GM21737 (cell line): ENCODE results near the gene TSPAN10.
"Not testable (repeated sequence)": the region's sequence is repeated elsewhere in the genome, so short reads cannot be mapped to it uniquely, and the experiment has no call there.

Experiments used
- ATAC-seq: cut with Tn5 transposase; IDR thresholded peaks from one replicate; pipeline ENCODE4 v1.9.1; 2021; ENCODE audit warnings: mild to moderate bottlenecking, moderate library complexity; ENCODE audit not compliant: unreplicated experiment

TSPAN10 gene

DNA sequence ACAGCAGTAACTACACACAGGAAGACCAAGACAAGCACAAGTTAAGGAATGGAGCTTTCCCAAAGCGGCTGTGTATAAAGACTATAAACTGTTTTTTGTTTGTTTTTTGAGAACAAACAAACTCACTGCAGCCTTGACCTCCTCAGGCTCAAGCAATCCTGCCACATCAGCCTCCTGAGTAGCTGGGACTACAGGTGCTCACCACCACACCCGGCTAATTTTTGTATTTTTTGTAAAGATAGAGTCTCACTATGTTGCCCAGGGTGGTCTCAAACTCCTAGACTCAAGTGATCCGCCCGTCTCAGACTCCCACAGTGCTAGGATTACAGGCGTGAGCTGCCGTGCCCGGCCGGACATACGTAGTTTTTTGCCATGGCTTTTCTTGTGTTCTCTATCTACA is 23.4 kb downstream of the TSPAN10 start:
- no peak for ATAC-seq

DNA sequence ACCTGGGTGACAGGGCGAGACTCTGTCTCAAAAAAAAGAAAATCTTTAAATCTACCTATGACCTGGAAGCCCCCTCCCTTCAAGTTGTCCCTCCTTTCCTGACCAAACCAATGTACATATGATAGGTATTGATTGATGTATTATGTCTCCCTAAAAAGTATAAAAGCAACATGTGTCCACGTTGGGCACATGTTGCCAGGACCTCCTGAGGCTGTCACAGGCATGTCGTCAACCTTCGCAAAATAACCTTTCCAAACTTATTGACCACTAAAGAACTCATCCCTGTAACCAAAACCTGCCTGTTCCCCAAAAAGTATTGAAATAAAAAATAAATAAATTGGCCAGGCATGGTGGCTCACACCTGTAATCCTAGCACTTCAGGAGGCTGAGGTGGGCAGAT is 25.0 kb downstream of the TSPAN10 start:
- ATAC-seq, result no peak

GRCh38 chr17:81664051-81664470 is 27.1 kb downstream of the TSPAN10 start:
- ATAC-seq, result no peak

DNA sequence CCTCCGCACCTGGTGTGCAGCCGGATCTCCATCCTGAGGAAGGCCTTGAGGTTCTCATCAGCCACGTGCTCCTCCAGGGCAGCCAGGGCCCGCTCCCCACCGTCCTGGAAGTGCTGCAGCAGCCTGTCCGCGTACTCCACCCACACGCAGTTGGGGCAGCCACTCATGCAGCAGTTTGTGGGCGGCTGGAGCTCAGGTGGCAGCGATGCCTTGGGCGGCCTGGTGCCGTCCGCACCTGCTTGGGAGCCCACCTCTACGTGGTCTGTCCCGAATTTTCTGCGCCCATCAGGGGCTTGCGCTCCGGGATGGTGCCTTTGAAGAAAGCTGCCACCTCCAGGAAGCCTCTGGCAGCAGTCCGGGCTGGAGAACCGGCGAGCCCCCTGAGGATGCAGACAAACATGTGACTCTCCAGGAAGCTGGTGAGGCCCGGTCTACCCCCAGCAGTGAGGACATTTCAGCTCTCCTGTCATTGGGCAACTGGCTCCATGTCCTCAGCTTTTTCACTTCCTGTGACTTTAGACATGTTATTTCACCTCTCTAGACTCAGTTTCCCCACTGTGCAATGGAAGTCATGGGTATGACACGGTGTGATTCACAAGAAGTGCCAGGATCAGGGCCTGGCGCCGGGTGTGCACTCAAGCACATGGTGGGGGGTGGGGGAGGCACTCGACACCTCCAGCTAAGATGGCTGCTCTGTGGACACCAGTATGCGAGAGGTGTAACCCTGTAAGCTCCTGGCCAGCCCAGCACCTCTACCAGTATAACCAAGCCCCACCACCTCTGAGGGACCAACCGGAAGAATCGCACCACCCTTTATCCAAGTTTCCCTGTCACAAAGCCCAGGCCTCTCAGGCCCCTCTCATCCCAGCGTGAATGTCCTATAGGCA is 28.5 kb downstream of the TSPAN10 start:
- no peak for ATAC-seq

DNA sequence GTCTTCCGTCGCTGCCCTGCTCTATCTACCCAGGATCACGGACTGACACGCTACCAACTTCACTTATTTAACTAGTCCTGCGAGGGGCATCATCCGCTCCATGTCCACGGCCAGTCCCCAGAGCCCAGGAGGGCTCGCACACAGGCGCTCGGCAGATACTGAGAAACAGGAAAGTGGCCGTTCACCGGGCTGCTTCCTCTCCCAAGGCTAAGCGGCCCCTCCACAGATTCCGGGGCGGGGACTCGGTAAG is 29.0 kb downstream of the TSPAN10 start:
- ATAC-seq, result peak; percentile 10

DNA sequence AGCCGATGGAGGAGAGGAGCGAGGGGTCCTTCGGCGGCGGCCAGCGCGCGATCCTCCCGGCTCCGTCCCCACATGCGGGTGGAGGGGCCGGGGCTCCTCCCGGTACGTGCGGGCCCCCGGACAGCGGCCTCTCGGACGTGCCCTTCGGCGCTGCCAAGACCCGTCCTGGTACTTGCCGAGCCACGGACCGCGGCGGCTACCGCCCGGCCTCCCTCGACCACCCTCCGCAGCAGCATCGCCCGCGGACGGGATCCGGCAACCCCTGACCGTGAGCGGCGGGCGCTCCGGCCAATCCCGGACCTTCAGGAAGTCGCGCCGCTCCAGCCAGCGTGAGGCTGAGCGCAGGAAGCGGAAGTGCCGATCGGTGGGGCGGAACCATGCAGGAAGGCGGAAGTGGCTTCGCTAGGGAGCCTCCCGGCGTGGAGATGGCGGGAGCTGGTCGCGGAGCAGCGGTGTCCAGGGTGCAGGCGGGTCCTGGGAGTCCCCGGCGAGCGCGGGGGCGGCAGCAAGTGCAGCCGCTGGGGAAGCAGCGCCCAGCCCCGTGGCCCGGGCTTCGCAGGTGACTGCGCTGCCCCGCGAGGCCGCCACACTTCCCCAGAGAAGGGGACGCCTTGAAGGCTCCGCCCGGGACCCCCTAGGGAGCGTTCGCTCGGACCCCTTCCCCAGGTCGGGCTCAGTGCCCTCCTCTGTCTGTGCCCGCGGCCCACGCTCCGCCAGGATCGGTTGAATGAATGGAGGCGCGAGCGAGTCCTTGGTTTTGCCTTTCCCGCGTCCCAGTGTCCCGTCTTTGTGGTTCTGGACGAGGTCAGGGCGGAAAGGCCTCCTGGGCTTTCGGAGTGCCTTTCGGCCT is 29.6 kb downstream of the TSPAN10 start, which contains the start of the genes CCDC137 and OXLD1:
TSS of gene CCDC137 (plus strand) at position 396 of the 850 bp plus-strand sequence. CDS start at position 426, 30 bp downstream.
TSS of gene OXLD1 (minus strand) at position 264 of the 850 bp plus-strand sequence. CDS start at position 236, 28 bp downstream.
- peak; percentile 79 for ATAC-seq

GRCh38 chr17:81667754-81668153 is 30.8 kb downstream of the TSPAN10 start:
- ATAC-seq, result no peak

GRCh38 chr17:81672504-81672903 is 35.5 kb downstream of the TSPAN10 start:
- ATAC-seq, result no peak

DNA sequence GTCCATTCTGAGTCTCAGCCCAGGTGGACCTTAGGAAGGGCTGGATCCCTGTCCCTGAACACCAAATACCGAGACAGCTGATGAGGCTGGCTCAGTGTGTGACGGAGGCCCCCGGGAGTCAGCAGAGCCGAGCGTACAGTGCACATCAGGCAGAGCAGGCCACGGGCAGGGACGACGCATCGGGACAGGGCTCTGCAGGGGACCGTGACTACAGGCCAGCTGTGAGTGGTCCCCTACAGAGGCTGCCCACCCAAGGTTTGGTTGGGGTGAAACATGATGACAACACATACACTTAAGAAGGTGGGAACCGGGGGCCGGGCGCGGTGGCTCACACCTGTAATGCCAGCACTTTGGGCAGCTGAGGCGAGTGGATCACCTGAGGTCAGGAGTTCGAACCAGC is 36.0 kb downstream of the TSPAN10 start:
- no peak for ATAC-seq

DNA sequence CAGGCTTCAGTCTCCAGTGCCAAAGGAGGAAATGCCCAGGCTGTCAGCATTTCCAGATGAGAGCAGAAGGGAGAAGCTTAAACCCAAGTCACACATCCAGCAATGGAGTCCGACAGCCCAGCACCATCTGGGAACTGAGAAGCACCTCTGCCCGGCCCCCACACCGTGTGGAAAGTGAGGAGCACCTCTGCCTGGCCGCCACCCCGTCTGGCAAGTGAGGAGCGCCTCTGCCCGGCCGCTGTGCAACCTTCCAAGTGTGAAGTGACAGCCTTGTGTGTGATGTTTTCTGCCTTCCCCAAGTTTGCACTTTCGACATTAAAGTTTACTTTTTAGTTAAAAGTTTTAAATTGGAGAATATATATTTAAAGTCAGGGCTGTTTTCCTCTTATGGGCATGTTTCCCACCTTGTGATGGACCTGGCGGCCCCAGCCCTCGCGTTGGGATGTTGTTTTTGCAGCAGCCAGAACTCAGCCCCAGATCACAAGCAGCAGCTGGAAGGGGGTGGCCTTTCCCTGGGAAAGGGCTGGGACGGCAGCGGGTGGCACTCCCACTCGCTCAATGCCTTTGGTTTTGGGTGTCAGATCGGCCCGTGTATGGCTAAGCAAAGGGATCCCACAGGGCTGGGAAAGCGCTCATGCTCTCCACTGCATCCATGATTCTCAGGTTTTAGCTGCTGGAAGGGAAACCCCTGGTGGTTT is 36.7 kb downstream of the TSPAN10 start:
- ATAC-seq, result no peak

GRCh38 chr17:81675515-81676221 is 38.7 kb downstream of the TSPAN10 start:
- not testable (repeated sequence) for ATAC-seq

DNA sequence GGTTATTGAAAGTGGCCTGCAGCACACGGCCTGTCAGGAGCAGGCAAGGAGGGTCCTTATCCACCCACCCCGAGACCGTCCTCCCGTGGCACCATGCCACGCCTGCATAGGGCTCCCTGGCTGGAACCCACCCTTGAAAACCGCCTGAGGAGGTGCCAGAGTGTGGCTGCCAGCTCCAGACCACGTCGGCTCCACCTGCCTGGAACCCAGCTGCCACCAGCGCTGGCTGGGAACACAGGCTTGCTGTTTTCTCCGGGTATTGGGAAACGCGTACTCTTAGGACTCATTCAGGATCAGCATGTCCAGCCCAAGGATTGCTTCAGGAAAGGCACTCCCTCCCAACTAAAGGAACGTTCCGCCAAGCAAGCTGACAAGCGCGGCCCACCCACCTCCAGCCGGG is 39.9 kb downstream of the TSPAN10 start:
- no peak for ATAC-seq

DNA sequence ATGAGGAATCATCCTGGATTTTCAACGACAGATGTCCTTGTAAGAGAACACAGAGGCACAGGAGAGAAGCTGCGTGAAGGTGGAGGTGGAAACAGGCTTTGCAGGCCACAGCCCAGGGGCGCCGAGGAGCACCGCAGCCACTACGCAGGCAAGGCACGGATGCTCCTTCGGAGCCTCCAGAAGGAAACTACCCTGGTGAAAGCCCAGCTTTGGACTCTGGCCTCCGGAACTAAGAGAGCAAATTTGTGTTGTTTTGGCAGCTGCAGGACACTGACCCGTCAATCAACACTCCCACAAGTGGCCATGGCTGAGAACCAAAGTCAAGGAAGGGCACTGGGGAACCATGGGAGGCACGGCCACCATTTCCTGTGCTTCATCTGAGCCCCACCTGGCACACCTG is 43.2 kb downstream of the TSPAN10 start:
- no peak for ATAC-seq

GRCh38 chr17:81681672-81682071 is 44.7 kb downstream of the TSPAN10 start:
- no peak for ATAC-seq

DNA sequence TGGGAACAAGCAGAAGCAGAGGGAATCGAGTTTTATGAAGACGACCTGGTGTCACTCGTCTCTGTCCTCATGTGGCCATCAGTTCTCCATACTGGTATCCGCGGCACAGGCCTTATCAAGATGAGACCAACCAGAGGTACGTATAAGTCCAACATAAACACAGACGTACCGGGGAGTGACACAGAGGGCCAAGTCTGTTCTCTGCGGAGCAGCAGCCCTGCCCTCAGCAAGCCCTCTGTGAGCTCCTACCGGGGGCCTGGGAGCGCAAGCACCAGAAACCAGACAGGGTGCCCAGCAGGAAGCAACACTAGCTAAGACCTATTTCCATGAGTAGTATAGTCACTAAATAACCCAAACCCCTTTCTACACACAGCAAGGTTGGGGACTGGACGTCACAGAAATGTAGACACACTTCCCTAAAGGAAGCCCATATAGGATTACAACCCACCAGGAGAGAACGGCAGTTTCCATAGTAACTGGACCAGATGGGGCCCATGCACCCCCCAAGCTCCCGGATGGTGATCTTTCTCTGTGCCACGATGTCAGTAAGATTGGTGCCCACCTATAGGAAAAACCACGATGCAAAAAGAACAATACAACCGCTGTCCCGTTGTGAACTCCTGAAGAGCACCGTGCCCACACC is 45.7 kb downstream of the TSPAN10 start:
- ATAC-seq, result no peak

DNA sequence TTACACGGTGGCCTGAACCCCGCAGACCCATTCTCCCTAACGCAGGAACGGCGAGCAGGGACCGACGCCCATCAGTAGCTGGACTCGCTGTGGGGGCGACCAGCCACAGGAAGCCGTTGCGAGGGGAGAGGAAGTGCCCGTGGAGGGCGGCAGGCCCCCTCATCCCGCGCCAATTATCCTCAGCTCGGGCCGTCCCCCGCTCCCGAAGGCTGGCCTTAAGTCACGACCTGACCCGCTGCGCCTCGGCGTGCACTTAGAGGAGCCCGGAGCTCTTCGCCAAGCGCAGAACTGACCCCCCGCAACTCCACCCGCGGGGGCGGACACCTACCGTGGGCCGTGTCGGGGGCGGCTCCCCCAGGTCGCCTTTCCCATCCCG is 46.2 kb downstream of the TSPAN10 start:
- ATAC-seq, result peak; percentile 25

DNA sequence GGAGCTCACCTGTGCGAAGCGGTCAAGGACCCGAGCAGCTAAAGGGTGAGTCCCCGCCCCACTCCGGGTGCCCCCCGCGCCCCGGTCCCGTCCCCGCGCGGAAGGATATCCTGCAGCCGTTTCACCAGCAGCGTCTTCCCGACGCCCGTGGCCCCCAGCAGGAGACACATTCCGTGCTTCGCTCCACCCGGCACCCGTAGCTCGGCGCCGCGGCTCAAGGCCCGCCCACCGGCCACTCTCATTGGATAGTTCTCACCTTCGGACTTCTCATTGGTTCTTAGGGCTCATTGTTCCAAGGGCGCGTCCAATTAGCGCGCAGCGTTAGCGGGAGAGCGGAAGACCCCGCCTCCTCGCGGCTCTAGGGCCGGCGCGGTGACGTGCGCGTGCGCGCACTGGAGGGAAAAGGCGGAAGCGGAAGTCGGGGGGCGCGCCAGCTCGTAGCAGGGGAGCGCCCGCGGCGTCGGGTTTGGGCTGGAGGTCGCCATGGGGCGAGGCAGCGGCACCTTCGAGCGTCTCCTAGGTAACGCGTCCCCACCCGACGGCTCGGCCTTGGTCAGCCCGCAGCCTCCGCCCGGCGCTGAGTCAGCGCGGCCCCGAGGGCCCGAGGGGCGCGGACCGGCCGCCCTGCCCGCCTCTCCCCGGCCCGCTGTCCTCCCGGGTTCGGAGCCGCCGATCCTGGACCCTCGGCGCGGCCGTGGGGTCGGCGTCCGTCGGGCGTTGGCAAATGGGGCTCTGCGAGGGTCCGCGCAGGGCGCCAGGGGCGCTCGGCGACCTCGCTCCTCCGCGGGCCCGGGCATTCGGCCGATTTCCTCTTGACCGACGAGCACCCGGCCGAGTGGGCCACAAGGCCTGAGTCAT is 46.8 kb downstream of the TSPAN10 start, which contains the start of the genes ARL16 and HGS:
TSS of gene ARL16 (minus strand) at position 214 of the 858 bp plus-strand sequence. CDS start at position 170, 44 bp downstream.
TSS of gene HGS (plus strand) at position 428 of the 858 bp plus-strand sequence. CDS start at position 484, 56 bp downstream.
- peak; percentile 88 for ATAC-seq

DNA sequence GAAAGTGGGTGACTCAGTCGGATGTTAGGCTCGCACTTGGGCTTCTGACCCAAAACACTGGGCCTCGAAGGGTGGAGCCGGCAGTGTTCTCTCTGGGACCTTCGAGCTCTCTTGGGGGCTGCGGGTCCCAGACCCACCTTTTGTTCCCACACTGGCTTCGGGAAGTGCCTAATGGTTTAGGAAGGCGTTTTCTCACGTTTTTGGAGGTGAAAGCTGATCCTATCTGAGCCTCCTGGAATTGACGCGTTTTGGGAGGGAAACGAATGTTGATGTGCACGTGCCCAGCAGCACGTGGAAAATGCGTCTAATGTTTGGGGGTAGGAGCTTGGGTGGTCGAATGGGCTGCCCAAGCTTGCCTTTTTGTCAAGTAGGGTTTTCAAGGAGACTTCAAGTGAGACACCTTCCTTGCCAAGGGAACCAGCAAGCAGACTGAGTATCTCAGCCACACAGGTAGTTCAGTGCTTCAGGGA is 47.5 kb downstream of the TSPAN10 start:
- no peak for ATAC-seq

- no peak for ATAC-seq
Measured at GRCh38 chr17:81685108-81685507, 48.1 kb downstream of the TSPAN10 start.
